Endothelial cell of umbilical vein (primary cell): ENCODE measurements around the gene ID2. TPM values are rescaled to one million over a fixed set of nuclear protein-coding genes. Genes with fewer than 3 reads are reported as not detected.

Experiments used
- BruUV-seq: library from RNA; stranded (reverse); fragments of 400-500 nt; replicated peaks from 2 replicates; lab custom pipeline; 2021; lab: Mats Ljungman, UMichigan
- CTCF ChIA-PET: fragments of 300-600, 350-600 bp; sonication (Branson Sonifier 250); formaldehyde crosslinking; loops from one replicate; lab custom pipeline; 2021; ENCODE audit warnings: antibody characterized with exemption, inconsistent platforms; lab: Charles Lee
- POLR2A ChIA-PET: fragments of 300-600, 350-600 bp; sonication (Branson Sonifier 250); formaldehyde crosslinking; loops from one replicate; lab custom pipeline; 2021; ENCODE audit warnings: antibody characterized with exemption, inconsistent platforms; lab: Charles Lee
- DNase-seq: peaks from one replicate; pipeline ENCODE4 v3.0.0-alpha.2; 2011; ENCODE audit warnings: low read depth, low spot score
- FAIRE-seq: peaks from 2 replicates; lab custom pipeline; 2011; peaks lifted over from hg19 to GRCh38; lab: Jason Lieb, UNC
- H2AFZ ChIP-seq: 2 replicates; pipeline ENCODE4 v1.6.0; 2012; ENCODE audit warnings: low read depth, low read length, control low read depth, inconsistent platforms
- H3K27ac ChIP-seq: 2 replicates; pipeline ENCODE4 v1.5.1; 2011; ENCODE audit warnings: low read depth, mild to moderate bottlenecking, control low read depth, low read length, moderate library complexity; ENCODE audit not compliant: insufficient read depth
- H3K27me3 ChIP-seq, 2 experiments: 2 replicates each; pipeline versions ENCODE4 v1.6.0 to v1.6.1; 2011; ENCODE audit warnings: low read length in 2 of 2, mixed read lengths in 1 of 2; ENCODE audit not compliant: control insufficient read depth in 2 of 2, insufficient read depth in 2 of 2
- H3K36me3 ChIP-seq, 2 experiments: 2 replicates in 1 of 2; 3 replicates in 1 of 2; pipeline ENCODE4 v1.5.1; 2011; ENCODE audit warnings: low read length in 2 of 2, mild to moderate bottlenecking in 1 of 2, moderate library complexity in 1 of 2; ENCODE audit not compliant: control insufficient read depth in 2 of 2, insufficient read depth in 2 of 2; ENCODE audit errors: extremely low read depth in 1 of 2
- H3K4me1 ChIP-seq: 3 replicates; pipeline ENCODE4 v1.5.1; 2011; ENCODE audit warnings: mild to moderate bottlenecking, low read length; ENCODE audit not compliant: control insufficient read depth, insufficient read depth; ENCODE audit errors: extremely low read depth
- H3K4me2 ChIP-seq: 2 replicates; pipeline ENCODE4 v1.6.1; 2011; ENCODE audit warnings: low read length, control low read depth, mixed read lengths; ENCODE audit not compliant: insufficient read depth
- H3K4me3 ChIP-seq, 3 experiments: fragments of 200-600 bp in 1 of 3; sonication (generic), shearing (Covaris generic) in 1 of 3; replicated peaks in 1 of 3; 2 replicates each; pipeline ENCODE4 v1.5.1; 2011 to 2016; ENCODE audit warnings: control low read depth in 3 of 3, low read length in 3 of 3, mild to moderate bottlenecking in 2 of 3, inconsistent platforms in 1 of 3, low read depth in 1 of 3, moderate library complexity in 1 of 3; ENCODE audit not compliant: insufficient read depth in 1 of 3
- H3K79me2 ChIP-seq: 2 replicates; pipeline ENCODE4 v1.6.0; 2012; ENCODE audit warnings: low read length, inconsistent platforms; ENCODE audit not compliant: control insufficient read depth, insufficient read depth
- H3K9ac ChIP-seq: replicated peaks from 2 replicates; pipeline ENCODE3; 2011; ENCODE audit warnings: low read length, control low read depth; ENCODE audit not compliant: insufficient read depth; ENCODE audit errors: extremely low read depth
- H3K9me1 ChIP-seq: replicated peaks from 3 replicates; pipeline ENCODE4 v1.6.0; 2011; ENCODE audit warnings: mild to moderate bottlenecking, low read length; ENCODE audit not compliant: control insufficient read depth, insufficient read depth; ENCODE audit errors: extremely low read depth
- H3K9me3 ChIP-seq: replicated peaks from 2 replicates; pipeline ENCODE4 v1.5.1; 2012; ENCODE audit warnings: low read length, inconsistent platforms; ENCODE audit not compliant: control insufficient read depth, insufficient read depth
- H4K20me1 ChIP-seq: replicated peaks from 2 replicates; pipeline ENCODE3; 2011; ENCODE audit warnings: mild to moderate bottlenecking, low read length; ENCODE audit not compliant: control insufficient read depth, insufficient read depth; ENCODE audit errors: extremely low read depth
- EZH2 ChIP-seq: IDR thresholded peaks from 2 replicates; pipeline ENCODE4 v1.6.1; 2012; ENCODE audit warnings: borderline replicate concordance, low read depth, mild to moderate bottlenecking, moderate library complexity, low read length, inconsistent platforms; ENCODE audit not compliant: severe bottlenecking
- FOS ChIP-seq: IDR thresholded peaks from 2 replicates; pipeline ENCODE4 v1.6.1; 2011; ENCODE audit warnings: mild to moderate bottlenecking, low read length, moderate library complexity, borderline replicate concordance; ENCODE audit not compliant: insufficient read depth
- GATA2 ChIP-seq: IDR thresholded peaks from 2 replicates; pipeline ENCODE4 v1.7.0; 2011; ENCODE audit warnings: low read depth, mild to moderate bottlenecking, moderate library complexity, mixed read lengths, low read length; ENCODE audit not compliant: insufficient read length, insufficient read depth
- JUN ChIP-seq: IDR thresholded peaks from 2 replicates; pipeline ENCODE4 v1.6.1; 2011; ENCODE audit warnings: borderline replicate concordance, low read depth; ENCODE audit not compliant: insufficient read length, insufficient read depth
- MYC ChIP-seq: IDR thresholded peaks from one replicate; pipeline ENCODE4 v1.6.1; 2011; ENCODE audit warnings: mild to moderate bottlenecking, low read depth, low read length
- POLR2A ChIP-seq: IDR thresholded peaks from 2 replicates; pipeline ENCODE4 v1.6.1; 2012; ENCODE audit warnings: low read depth, mild to moderate bottlenecking, control low read depth, low read length
- POLR2AphosphoS5 ChIP-seq: IDR thresholded peaks from 2 replicates; pipeline ENCODE4 v1.6.1; 2012; ENCODE audit warnings: low read depth, mild to moderate bottlenecking, control low read depth, low read length, moderate library complexity; ENCODE audit not compliant: insufficient read depth
- dilution Hi-C: fragments of 300-500 bp; cut with MboI; formaldehyde crosslinking; loops from one replicate; pipeline ENCODE4 v1.15.0; 2019; ENCODE audit warnings: low sequenced_read_pairs; ENCODE audit not compliant: extremely low pct_ligation_motif_present
- intact Hi-C: fragments of 100-400 bp; cut with micrococcal nuclease; formaldehyde crosslinking; loops from one replicate; pipeline ENCODE4 v1.10.0; 2022
- polyA plus RNA-seq, 4 experiments: library from polyadenylated mRNA; depleted of rRNA in 3 of 4; stranded (reverse) in 3 of 4; unstranded in 1 of 4; fragments of >200 nt; gene quantifications; 2 replicates each; pipeline versions ENCODE4 v1.2.1 to v1.2.3, GENCODE V29; 2011 to 2012; ENCODE audit warnings: missing spikeins in 1 of 4
- total RNA-seq: library from RNA; stranded (reverse); gene quantifications from 2 replicates; pipeline ENCODE4 v1.2.3, GENCODE V29; 2021
- TF ChIP-seq, protein P1 (sequence below), 2 donors: IDR thresholded peaks; 1 replicate in 1 of 2; 2 replicates in 1 of 2; pipeline ENCODE4 v1.5.1; 2011; ENCODE audit warnings: low read length in 2 of 2, mild to moderate bottlenecking in 2 of 2, moderate library complexity in 2 of 2, control low read depth in 1 of 2, inconsistent platforms in 1 of 2, low read depth in 1 of 2; ENCODE audit not compliant: insufficient read depth in 1 of 2; ENCODE audit errors: extremely low read depth in 1 of 2
- TF ChIP-seq, protein P2 (sequence below): IDR thresholded peaks from 2 replicates; pipeline ENCODE4 v1.6.1; 2011; ENCODE audit not compliant: insufficient read depth, insufficient read length

Gene ID2
- total and polyA plus RNA-seq, 2 donors (not counting 3 experiments of a cell fraction or from before 2014, with no cell fraction given) = 4.1 to 29.1 TPM

- Histone ChIP-seq H3K4me3 (no peak overlapping the region), H3K79me2 (no peaks in the 10 kb centered on the region), H3K27ac (no peak overlapping the region), H3K4me2 (no peak overlapping the region), H3K4me1 (no peaks in the 10 kb centered on the region), H3K9me3 (no peaks in the 10 kb centered on the region), H3K9me1 (no peaks in the 10 kb centered on the region), H3K27me3 (no peaks in the 10 kb centered on the region), H3K9ac (no peak overlapping the region), H3K36me3 (no peaks in the 10 kb centered on the region), H2AFZ (no peak overlapping the region), H4K20me1 (no peaks in the 10 kb centered on the region)
- TF ChIP-seq, protein P1, sequence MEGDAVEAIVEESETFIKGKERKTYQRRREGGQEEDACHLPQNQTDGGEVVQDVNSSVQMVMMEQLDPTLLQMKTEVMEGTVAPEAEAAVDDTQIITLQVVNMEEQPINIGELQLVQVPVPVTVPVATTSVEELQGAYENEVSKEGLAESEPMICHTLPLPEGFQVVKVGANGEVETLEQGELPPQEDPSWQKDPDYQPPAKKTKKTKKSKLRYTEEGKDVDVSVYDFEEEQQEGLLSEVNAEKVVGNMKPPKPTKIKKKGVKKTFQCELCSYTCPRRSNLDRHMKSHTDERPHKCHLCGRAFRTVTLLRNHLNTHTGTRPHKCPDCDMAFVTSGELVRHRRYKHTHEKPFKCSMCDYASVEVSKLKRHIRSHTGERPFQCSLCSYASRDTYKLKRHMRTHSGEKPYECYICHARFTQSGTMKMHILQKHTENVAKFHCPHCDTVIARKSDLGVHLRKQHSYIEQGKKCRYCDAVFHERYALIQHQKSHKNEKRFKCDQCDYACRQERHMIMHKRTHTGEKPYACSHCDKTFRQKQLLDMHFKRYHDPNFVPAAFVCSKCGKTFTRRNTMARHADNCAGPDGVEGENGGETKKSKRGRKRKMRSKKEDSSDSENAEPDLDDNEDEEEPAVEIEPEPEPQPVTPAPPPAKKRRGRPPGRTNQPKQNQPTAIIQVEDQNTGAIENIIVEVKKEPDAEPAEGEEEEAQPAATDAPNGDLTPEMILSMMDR (IDR thresholded peaks at IDR 0.05; ENCODE audit: extremely low read depth in 1 of 2, insufficient read depth in 1 of 2, low read depth in 1 of 2, low read length in 2 of 2) = no peak
- TF ChIP-seq, protein P2, sequence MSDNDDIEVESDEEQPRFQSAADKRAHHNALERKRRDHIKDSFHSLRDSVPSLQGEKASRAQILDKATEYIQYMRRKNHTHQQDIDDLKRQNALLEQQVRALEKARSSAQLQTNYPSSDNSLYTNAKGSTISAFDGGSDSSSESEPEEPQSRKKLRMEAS = no peak
- TF ChIP-seq MYC = no peak
- TF ChIP-seq EZH2 = no peak
- TF ChIP-seq POLR2A = no peak
- TF ChIP-seq JUN = no peak
- TF ChIP-seq GATA2 = no peak
- no peak for TF ChIP-seq FOS
- no peak for TF ChIP-seq POLR2AphosphoS5
- BruUV-seq = no TSS peak
- intact Hi-C loops (no loop called here), dilution Hi-C loops (no loop called here)
- POLR2A ChIA-PET = no interaction called here
- DNase-seq = no peak
- no peak for FAIRE-seq
- CTCF ChIA-PET = no interaction called here
Measured at GRCh38 chr2:8643996-8644356, 37.9 kb upstream of the ID2 start.
